Dendritic cell treated with granulocyte-macrophage colony-stimulating factor and Interleukin-4, amounts not matched to agents 40 ng/mL and 50 ng/mL, for 4 days (primary cell): ENCODE results near the gene SUN1.
"Not testable (repeated sequence)": the region's sequence is repeated elsewhere in the genome, so short reads cannot be mapped to it uniquely, and the experiment has no call there.

Experiments used
- H3K27ac Mint-ChIP-seq: one replicate; pipeline ENCODE4 v1.8.0; 2022; ENCODE audit warnings: mild to moderate bottlenecking, mixed read lengths
- H3K27me3 Mint-ChIP-seq: one replicate; pipeline ENCODE4 v1.8.0; 2022; ENCODE audit warnings: mild to moderate bottlenecking, mixed read lengths
- H3K36me3 Mint-ChIP-seq: one replicate; pipeline ENCODE4 v1.8.0; 2022; ENCODE audit warnings: low read depth, mixed read lengths
- H3K4me1 Mint-ChIP-seq: one replicate; pipeline ENCODE4 v1.8.0; 2022; ENCODE audit warnings: low read depth, mixed read lengths
- H3K4me3 Mint-ChIP-seq: one replicate; pipeline ENCODE4 v1.8.0; 2022; ENCODE audit warnings: mild to moderate bottlenecking, moderate library complexity, mixed read lengths
- H3K9me3 Mint-ChIP-seq: one replicate; pipeline ENCODE4 v1.8.0; 2022; ENCODE audit warnings: mixed read lengths
- intact Hi-C: fragments of 100-400 bp; cut with micrococcal nuclease; formaldehyde crosslinking; loops from one replicate; pipeline ENCODE4 v1.15.0; 2022

Gene SUN1

GRCh38 chr7:846958-847650 is 14.8 kb downstream of the SUN1 start:
- H3K4me1 Mint-ChIP-seq, H3K4me3 Mint-ChIP-seq, H3K27me3 Mint-ChIP-seq, H3K9me3 Mint-ChIP-seq, intact Hi-C loops, H3K27ac Mint-ChIP-seq: not testable (repeated sequence)
- peaks cover 86% of the 10 kb centered on the region for H3K36me3 Mint-ChIP-seq

- intact Hi-C loops, H3K27ac Mint-ChIP-seq, H3K27me3 Mint-ChIP-seq, H3K4me1 Mint-ChIP-seq, H3K9me3 Mint-ChIP-seq, H3K4me3 Mint-ChIP-seq: not testable (repeated sequence)
- H3K36me3 Mint-ChIP-seq = peaks cover 86% of the 10 kb centered on the region
Observed at GRCh38 chr7:847728-848127, 15.5 kb downstream of the SUN1 start.

DNA sequence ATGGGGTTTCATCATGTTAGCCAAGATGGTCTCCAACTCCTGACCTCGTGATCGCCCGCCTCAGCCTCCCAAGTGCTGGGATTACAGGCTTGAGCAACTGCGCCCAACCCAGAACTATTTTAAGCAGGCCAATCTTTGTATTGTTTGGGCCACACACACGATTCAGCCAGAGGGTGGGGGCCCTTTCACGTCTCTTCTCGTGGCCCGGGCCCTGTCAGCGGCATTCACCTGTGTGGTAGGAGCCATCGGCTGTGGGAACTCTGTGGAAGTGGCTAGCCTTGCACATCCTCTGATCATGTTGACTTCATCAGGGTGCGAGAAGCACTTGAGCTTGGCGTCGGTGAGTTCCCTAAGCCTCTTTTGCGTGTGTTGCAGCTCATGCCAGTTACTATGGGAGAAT is 16.9 kb downstream of the SUN1 start:
- Mint-ChIP-seq H3K4me3 (no peak overlapping the region), H3K27ac (no peak overlapping the region), H3K36me3 (peaks cover 86% of the 10 kb centered on the region), H3K27me3 (no peaks in the 10 kb centered on the region), H3K4me1 (no peaks in the 10 kb centered on the region), H3K9me3 (no peaks in the 10 kb centered on the region)
- intact Hi-C loops = no loop called here

DNA sequence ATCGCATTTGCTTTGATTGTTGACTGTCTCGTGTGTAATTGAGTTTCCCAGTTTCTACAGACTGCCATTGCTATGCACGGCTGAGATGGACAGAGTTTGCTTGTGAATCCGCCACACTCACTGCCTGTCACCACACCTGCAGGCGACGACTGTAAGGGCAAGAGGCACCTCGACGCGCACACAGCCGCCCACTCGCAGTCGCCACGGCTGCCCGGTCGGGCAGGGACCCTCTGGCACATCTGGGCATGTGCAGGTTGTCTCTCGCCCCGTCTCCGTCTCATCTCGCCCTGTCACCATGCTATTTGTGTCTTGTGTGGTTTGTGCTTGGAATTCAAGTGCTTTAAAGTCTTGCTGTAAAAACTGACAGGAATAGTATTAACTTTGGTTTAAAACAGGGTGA is 17.5 kb downstream of the SUN1 start:
- no peaks in the 10 kb centered on the region for H3K27me3 Mint-ChIP-seq
- H3K36me3 Mint-ChIP-seq = peaks cover 86% of the 10 kb centered on the region
- no peaks in the 10 kb centered on the region for H3K9me3 Mint-ChIP-seq
- no peak overlapping the region for H3K4me3 Mint-ChIP-seq
- intact Hi-C loops = no loop called here
- no peaks in the 10 kb centered on the region for H3K4me1 Mint-ChIP-seq
- no peak overlapping the region for H3K27ac Mint-ChIP-seq

DNA sequence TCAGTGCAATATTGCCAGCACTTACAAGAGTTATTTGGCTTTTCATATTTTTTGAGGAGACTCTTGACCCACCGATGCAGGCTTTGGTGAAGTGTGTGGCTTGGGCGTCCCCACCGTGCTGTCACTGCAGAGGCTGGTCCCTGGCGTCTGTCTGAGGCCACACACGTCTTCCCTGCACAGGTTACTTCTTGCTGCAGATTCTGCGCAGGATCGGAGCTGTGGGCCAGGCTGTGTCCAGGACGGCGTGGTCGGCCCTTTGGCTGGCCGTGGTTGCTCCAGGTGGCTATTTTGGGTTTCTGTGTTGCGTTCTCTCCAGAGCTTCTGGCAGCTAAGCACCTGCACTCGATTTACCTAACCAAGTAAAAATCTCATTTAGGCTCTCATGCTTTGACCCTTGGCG is 18.9 kb downstream of the SUN1 start:
- Mint-ChIP-seq H3K9me3 (no peaks in the 10 kb centered on the region), H3K27me3 (no peaks in the 10 kb centered on the region), H3K27ac (no peak overlapping the region), H3K36me3 (peaks cover 86% of the 10 kb centered on the region), H3K4me1 (no peaks in the 10 kb centered on the region), H3K4me3 (no peak overlapping the region)
- intact Hi-C loops = no loop called here

DNA sequence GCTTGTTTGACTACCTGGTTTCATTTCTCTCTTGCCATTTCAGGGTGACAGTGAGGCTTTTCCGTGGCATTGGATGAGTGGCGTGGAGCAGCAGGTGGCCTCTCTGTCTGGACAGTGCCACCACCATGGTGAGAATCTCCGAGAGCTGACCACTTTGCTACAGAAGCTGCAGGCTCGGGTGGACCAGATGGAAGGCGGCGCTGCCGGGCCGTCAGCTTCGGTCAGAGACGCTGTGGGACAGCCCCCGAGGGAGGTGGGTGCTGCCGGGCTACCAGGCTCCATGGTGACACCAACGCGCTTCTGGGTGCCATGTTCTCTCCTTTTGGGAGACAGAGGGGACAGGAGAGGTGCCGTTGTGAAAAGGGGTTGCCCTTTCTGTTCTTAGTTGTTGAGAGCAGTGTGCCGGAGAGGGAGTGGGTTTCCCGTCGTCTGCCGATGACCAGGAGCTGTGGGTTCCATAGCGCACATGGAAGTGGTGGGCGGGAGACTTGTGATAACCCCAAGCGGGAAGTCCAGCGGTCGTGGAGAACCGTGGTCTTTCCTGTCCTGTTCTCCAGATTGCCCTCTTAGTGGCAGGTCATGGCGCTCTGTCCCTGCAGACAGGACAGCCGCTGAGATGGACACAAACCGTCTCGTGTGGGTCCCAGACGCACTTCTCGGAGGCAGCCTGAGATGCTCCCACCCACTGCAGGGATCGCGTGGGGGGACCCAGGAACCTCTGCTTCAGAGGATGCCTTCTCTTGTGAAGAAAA is 21.3 kb downstream of the SUN1 start:
- Mint-ChIP-seq H3K4me3 (no peak overlapping the region), H3K36me3 (peaks cover 93% of the 10 kb centered on the region), H3K4me1 (no peaks in the 10 kb centered on the region), H3K27me3 (no peaks in the 10 kb centered on the region), H3K9me3 (no peaks in the 10 kb centered on the region), H3K27ac (no peak overlapping the region)
- intact Hi-C loops = no loop called here

DNA sequence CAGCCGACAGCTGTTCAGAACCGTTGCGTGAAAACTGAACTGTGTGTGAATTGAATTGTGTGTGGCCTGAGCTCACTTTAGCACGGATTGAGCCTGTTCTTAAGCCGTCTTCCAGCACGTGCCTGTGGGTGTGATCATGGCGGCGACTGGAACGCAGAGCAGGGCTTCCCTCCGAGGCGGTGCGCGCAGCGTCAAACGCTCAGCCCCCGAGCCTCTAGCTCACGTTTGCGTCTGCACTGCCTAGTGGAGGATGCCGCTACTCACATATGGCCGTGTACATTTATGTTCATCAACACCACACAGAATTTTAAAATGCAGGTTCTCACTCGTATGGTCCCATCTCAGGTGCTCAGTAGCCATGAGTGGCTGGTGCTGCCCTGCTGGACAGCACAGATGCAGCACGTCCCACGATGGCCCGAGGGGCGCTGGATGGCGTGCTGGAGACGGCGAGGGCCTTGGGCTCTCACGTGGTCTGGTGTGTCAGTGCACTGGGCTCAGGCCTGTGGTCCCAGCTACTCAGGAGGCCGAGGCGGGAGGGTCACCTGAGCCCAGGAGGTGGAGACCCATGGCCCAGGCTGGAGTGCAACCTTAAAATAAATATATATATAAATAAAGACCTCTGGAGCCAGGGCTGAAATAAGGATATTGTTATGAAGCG is 22.0 kb downstream of the SUN1 start:
- H3K27ac Mint-ChIP-seq = no peak overlapping the region
- peaks cover 93% of the 10 kb centered on the region for H3K36me3 Mint-ChIP-seq
- H3K27me3 Mint-ChIP-seq = no peaks in the 10 kb centered on the region
- intact Hi-C loops = no loop called here
- no peaks in the 10 kb centered on the region for H3K9me3 Mint-ChIP-seq
- H3K4me1 Mint-ChIP-seq = no peaks in the 10 kb centered on the region
- H3K4me3 Mint-ChIP-seq = no peak overlapping the region

- Mint-ChIP-seq H3K27me3 (no peaks in the 10 kb centered on the region), H3K4me1 (no peaks in the 10 kb centered on the region), H3K27ac (no peak overlapping the region), H3K4me3 (no peak overlapping the region), H3K9me3 (no peaks in the 10 kb centered on the region), H3K36me3 (peaks cover 98% of the 10 kb centered on the region)
- intact Hi-C loops = no loop called here
Observed at GRCh38 chr7:855686-856369, 23.6 kb downstream of the SUN1 start.

DNA sequence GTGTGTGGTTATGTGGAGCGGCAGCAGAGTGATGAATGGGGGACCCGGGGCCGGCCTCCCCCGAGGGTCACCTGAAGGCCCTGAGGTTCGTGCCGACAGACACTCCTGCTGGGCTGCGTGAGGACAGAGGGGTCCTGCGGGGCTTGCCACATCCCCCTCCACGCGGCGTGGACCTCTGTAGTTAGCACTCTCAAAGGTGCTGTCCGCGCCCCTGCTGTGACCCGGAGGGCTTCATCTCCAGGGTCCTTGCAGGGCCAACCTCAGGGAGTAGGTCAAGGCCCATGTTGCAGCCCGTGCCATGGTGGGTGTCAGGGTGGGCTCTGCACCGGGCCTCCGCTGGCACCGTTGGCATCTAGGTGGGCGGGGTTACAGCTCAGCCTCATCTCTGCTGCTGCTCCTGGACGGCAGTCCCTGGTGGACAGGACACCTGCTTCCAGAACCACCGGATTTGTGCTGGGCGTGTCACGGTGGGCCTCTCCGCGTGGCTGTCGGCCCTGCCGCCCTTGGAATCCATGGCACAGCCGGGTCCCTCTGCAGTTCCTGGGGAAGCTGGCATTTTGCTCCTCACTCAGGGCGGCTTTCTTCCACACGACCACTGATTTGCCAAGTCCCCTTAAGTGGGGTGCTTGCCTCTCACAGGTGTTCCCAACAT is 24.3 kb downstream of the SUN1 start:
- H3K4me3 Mint-ChIP-seq = no peak overlapping the region
- intact Hi-C loops = no loop called here
- no peaks in the 10 kb centered on the region for H3K4me1 Mint-ChIP-seq
- H3K9me3 Mint-ChIP-seq = no peaks in the 10 kb centered on the region
- no peak overlapping the region for H3K27ac Mint-ChIP-seq
- peaks cover 98% of the 10 kb centered on the region for H3K36me3 Mint-ChIP-seq
- no peaks in the 10 kb centered on the region for H3K27me3 Mint-ChIP-seq

- H3K36me3 Mint-ChIP-seq = peaks cover 98% of the 10 kb centered on the region
- intact Hi-C loops = no loop called here
- H3K27me3 Mint-ChIP-seq = no peaks in the 10 kb centered on the region
- no peaks in the 10 kb centered on the region for H3K9me3 Mint-ChIP-seq
- no peak overlapping the region for H3K27ac Mint-ChIP-seq
- H3K4me3 Mint-ChIP-seq = no peak overlapping the region
- no peaks in the 10 kb centered on the region for H3K4me1 Mint-ChIP-seq
Observed at GRCh38 chr7:857661-858060, 25.4 kb downstream of the SUN1 start.

- Mint-ChIP-seq H3K4me1 (no peaks in the 10 kb centered on the region), H3K27me3 (no peaks in the 10 kb centered on the region), H3K9me3 (no peaks in the 10 kb centered on the region), H3K36me3 (peaks cover 98% of the 10 kb centered on the region), H3K4me3 (no peak overlapping the region), H3K27ac (no peak overlapping the region)
- intact Hi-C loops = no loop called here
Observed at GRCh38 chr7:859359-860030, 27.2 kb downstream of the SUN1 start.

GRCh38 chr7:860149-860548 is 27.9 kb downstream of the SUN1 start:
- Mint-ChIP-seq H3K27me3 (no peaks in the 10 kb centered on the region), H3K36me3 (peaks cover 98% of the 10 kb centered on the region), H3K4me3 (no peak overlapping the region), H3K27ac (no peak overlapping the region), H3K9me3 (no peaks in the 10 kb centered on the region), H3K4me1 (no peaks in the 10 kb centered on the region)
- intact Hi-C loops = no loop called here

- H3K4me3 Mint-ChIP-seq = no peak overlapping the region
- no peaks in the 10 kb centered on the region for H3K4me1 Mint-ChIP-seq
- H3K36me3 Mint-ChIP-seq = peaks cover 98% of the 10 kb centered on the region
- H3K27ac Mint-ChIP-seq = no peak overlapping the region
- intact Hi-C loops = no loop called here
- no peaks in the 10 kb centered on the region for H3K27me3 Mint-ChIP-seq
- H3K9me3 Mint-ChIP-seq = no peaks in the 10 kb centered on the region
Observed at GRCh38 chr7:861222-861621, 28.9 kb downstream of the SUN1 start.
